Loucy (cell line): ENCODE results near the gene NECAB3.

Experiments used
- H2AFZ ChIP-seq: fragments of 200-600 bp; sonication (generic); 2 replicates; pipeline ENCODE4 v1.6.0; 2016; ENCODE audit warnings: antibody characterized with exemption, mild to moderate bottlenecking, low read length, moderate library complexity
- H3F3A ChIP-seq: fragments of 200-600 bp; 2 replicates; pipeline ENCODE4 v1.6.0; 2016; ENCODE audit warnings: antibody characterized with exemption, low read depth, mild to moderate bottlenecking
- H3K27me3 ChIP-seq: fragments of 200-600 bp; sonication (generic); 2 replicates; pipeline ENCODE4 v1.6.1; 2014; ENCODE audit warnings: low read length, mild to moderate bottlenecking; ENCODE audit not compliant: insufficient read depth, poor library complexity, severe bottlenecking
- H3K36me3 ChIP-seq: fragments of 200-600 bp; sonication (generic); 2 replicates; pipeline ENCODE4 v1.6.1; 2016; ENCODE audit warnings: low read length; ENCODE audit not compliant: insufficient read depth
- H3K4me1 ChIP-seq: fragments of 200-600 bp; sonication (generic); 2 replicates; pipeline ENCODE4 v1.5.1; 2014; ENCODE audit warnings: low read length, mild to moderate bottlenecking; ENCODE audit not compliant: insufficient read depth, poor library complexity, severe bottlenecking
- H3K4me2 ChIP-seq: fragments of 200-600 bp; sonication (generic); 2 replicates; pipeline ENCODE4 v1.6.0; 2014; ENCODE audit warnings: antibody characterized with exemption, low read length, low read depth, mild to moderate bottlenecking; ENCODE audit not compliant: poor library complexity, severe bottlenecking
- H3K4me3 ChIP-seq: fragments of 200-600 bp; sonication (generic); 2 replicates; pipeline ENCODE4 v1.5.1; 2014; ENCODE audit warnings: low read length, mild to moderate bottlenecking, mixed read lengths; ENCODE audit not compliant: poor library complexity, severe bottlenecking
- H3K79me2 ChIP-seq: fragments of 200-600 bp; sonication (generic); 2 replicates; pipeline ENCODE4 v1.6.1; 2014; ENCODE audit warnings: low read length; ENCODE audit not compliant: insufficient read depth
- H3K9ac ChIP-seq: fragments of 200-600 bp; sonication (generic); 2 replicates; pipeline ENCODE4 v1.6.0; 2014; ENCODE audit warnings: mild to moderate bottlenecking, low read depth, low read length, moderate library complexity; ENCODE audit not compliant: poor library complexity, severe bottlenecking
- H3K9me2 ChIP-seq: fragments of 200-600 bp; sonication (generic); replicated peaks from 2 replicates; pipeline ENCODE4 v1.6.1; 2016; ENCODE audit warnings: low read depth, low read length, mixed read lengths
- H3K9me3 ChIP-seq: fragments of 200-600 bp; sonication (generic); 2 replicates; pipeline ENCODE4 v1.6.1; 2014; ENCODE audit warnings: mild to moderate bottlenecking, antibody characterized with exemption, low read length, low read depth; ENCODE audit not compliant: insufficient read depth
- H4K20me1 ChIP-seq: fragments of 200-600 bp; sonication (generic); 2 replicates; pipeline ENCODE4 v1.6.0; 2014; ENCODE audit warnings: antibody characterized with exemption, low read length, mild to moderate bottlenecking; ENCODE audit not compliant: insufficient read depth, poor library complexity, severe bottlenecking
- CTCF ChIP-seq: fragments of 200-600 bp; sonication (generic); conservative IDR thresholded peaks from 2 replicates; pipeline ENCODE4 v1.5.1; 2014; ENCODE audit warnings: mild to moderate bottlenecking, antibody characterized with exemption, low read length
- EZH2phosphoT487 ChIP-seq: fragments of 200-600 bp; IDR thresholded peaks from 2 replicates; pipeline ENCODE4 v1.6.1; 2018; ENCODE audit warnings: antibody characterized with exemption, mild to moderate bottlenecking, moderate library complexity, borderline replicate concordance

NECAB3 gene

GRCh38 chr20:33675136-33675959, 1.1 kb upstream of the NECAB3 start:
- Histone ChIP-seq H3K9ac (no peak overlapping the region), H4K20me1 (peaks cover 4% of the 10 kb centered on the region), H3K4me1 (peaks cover 23% of the 10 kb centered on the region), H3K36me3 (peaks cover 40% of the 10 kb centered on the region; the same call in 1 of the 2 replicates), H3K27me3 (no peaks in the 10 kb centered on the region), H3F3A (no peaks in the 10 kb centered on the region), H3K79me2 (peaks cover 14% of the 10 kb centered on the region), H3K9me2 (no peaks in the 10 kb centered on the region), H3K4me2 (peak overlapping the region; percentile 97), H2AFZ (no peak overlapping the region), H3K9me3 (no peaks in the 10 kb centered on the region), H3K4me3 (no peak overlapping the region)
- TF ChIP-seq EZH2phosphoT487 = no peak
- no peak for TF ChIP-seq CTCF

- H3K4me2 ChIP-seq = peak overlapping the region; percentile 97
- H3K36me3 ChIP-seq = peaks cover 26% of the 10 kb centered on the region; the same call in 1 of the 2 replicates
- no peaks in the 10 kb centered on the region for H3K9me2 ChIP-seq
- H3K27me3 ChIP-seq = no peaks in the 10 kb centered on the region
- TF ChIP-seq EZH2phosphoT487 = no peak
- TF ChIP-seq CTCF = no peak
- H4K20me1 ChIP-seq = peaks cover 3% of the 10 kb centered on the region
- H3F3A ChIP-seq = no peaks in the 10 kb centered on the region
- peak overlapping the region; percentile 83 for H2AFZ ChIP-seq
- peak overlapping the region; percentile 91 for H3K9ac ChIP-seq
- H3K9me3 ChIP-seq = no peaks in the 10 kb centered on the region
- H3K4me3 ChIP-seq = peak overlapping the region; percentile 94
- H3K79me2 ChIP-seq = peaks cover 10% of the 10 kb centered on the region
- H3K4me1 ChIP-seq = peaks cover 20% of the 10 kb centered on the region
Observed at GRCh38 chr20:33673410-33674293, 576 bp downstream of the NECAB3 start.

- Histone ChIP-seq H3K36me3 (peaks cover 20% of the 10 kb centered on the region; the same call in 1 of the 2 replicates), H3K9ac (peak overlapping the region; percentile 91), H3K4me3 (peak overlapping the region; percentile 94), H3K4me2 (peak overlapping the region; percentile 97), H3K27me3 (no peaks in the 10 kb centered on the region), H3K4me1 (peaks cover 20% of the 10 kb centered on the region), H3F3A (no peaks in the 10 kb centered on the region), H4K20me1 (peaks cover 3% of the 10 kb centered on the region), H3K79me2 (peaks cover 10% of the 10 kb centered on the region), H2AFZ (no peak overlapping the region), H3K9me3 (no peaks in the 10 kb centered on the region), H3K9me2 (no peaks in the 10 kb centered on the region)
- TF ChIP-seq EZH2phosphoT487 = no peak
- TF ChIP-seq CTCF = no peak
Observed at GRCh38 chr20:33673114-33673409, 1.2 kb downstream of the NECAB3 start.
